DMS114 treated with DMSO at 0.1 percent for 48 hours (cell line): Measurements from ENCODE around the gene PRKG1.
"Not testable (repeated sequence)": the region's sequence is repeated elsewhere in the genome, so short reads cannot be mapped to it uniquely, and the experiment has no call there.

Experiments
- DNase-seq: peaks from one replicate; lab custom pipeline; 2025; ENCODE audit not compliant: unreplicated experiment; lab: John Stamatoyannopoulos, UW

Gene PRKG1

GRCh38 chr10:51406581-51406980, 332.3 kb downstream of the PRKG1 start:
- DNase-seq = no peak

GRCh38 chr10:51416494-51416893, 342.2 kb downstream of the PRKG1 start:
- DNase-seq = no peak

DNA sequence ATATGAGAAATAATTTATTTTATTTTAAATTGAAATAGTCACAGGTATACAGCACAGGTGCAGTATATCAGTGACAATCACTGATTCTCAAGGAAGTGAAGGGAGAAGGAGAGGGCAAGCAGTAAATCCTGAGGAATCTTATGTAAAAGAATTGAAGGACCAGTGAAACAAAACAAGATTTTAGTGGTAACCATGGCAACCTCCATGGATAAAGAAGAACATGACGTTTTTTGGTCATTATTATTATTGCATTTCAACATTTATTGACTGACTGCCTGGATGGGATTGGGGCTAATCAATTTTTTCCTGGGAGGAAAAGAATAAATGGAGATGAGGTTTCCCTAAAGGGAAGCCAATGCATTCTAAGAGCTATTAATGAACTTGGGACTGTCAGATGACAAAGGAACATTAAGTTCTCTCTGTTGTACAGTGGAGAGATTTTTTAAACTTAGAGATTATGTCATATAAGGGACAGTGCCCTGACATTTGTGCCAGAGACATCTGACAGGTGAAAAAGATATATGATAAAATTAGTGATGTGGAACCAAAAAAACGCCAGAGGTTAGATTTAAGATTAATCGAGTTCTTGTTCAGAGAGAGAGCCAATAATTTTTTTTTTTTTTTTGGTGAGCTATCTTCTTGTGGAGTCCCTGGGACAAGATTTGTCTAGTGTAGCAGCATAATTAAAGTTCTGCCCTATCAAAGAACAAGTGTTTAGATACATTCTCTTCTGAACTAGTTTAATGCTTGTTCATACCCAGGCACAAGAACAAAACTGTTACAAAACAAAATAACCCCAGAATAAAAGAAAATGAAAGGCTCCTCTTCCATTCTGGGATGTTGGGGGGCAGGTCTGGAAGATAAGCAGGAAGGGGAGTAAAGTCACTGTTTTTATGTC, 345.2 kb downstream of the PRKG1 start:
- no peak for DNase-seq

- no peak for DNase-seq
Observed at GRCh38 chr10:51421853-51422252, 347.6 kb downstream of the PRKG1 start.

- DNase-seq = no peak
Observed at GRCh38 chr10:51422311-51423120, 348.2 kb downstream of the PRKG1 start.

DNA sequence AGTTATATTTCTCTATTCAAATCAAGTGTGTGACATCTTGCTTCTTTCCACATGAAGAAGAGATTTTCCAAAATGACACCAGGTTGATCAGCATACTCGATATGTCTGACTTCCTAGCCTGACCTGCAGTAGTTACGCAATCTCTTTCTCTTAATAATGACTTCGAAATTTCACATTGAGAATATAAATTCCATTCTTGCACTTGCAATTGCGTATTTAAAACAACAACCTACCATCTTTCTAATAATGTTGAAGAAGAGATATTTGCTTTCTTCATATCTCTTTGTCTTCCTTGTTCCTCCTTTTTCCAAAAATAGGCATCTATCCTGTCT, 348.8 kb downstream of the PRKG1 start:
- DNase-seq = no peak

- no peak for DNase-seq
Observed at GRCh38 chr10:51425431-51425830, 351.1 kb downstream of the PRKG1 start.

GRCh38 chr10:51427758-51428157, 353.5 kb downstream of the PRKG1 start:
- DNase-seq = no peak

DNA sequence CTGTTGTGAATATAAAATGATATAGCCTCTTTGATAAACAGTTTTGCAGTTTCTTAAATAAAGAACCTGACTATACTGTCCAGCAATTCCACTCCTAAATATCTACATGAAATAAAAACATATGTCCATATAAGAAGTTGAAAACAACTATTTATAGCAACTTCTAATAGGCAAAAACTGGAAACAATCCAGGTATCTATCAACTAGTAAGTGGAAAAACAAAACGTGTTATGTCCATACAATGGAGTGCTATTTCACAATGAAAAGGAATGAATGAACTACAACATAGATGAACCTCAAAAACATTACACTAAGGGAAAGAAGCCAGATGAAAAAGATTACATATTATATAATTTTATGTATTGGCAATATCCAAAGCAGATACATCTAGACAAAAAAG, 356.2 kb downstream of the PRKG1 start:
- DNase-seq = no peak

DNA sequence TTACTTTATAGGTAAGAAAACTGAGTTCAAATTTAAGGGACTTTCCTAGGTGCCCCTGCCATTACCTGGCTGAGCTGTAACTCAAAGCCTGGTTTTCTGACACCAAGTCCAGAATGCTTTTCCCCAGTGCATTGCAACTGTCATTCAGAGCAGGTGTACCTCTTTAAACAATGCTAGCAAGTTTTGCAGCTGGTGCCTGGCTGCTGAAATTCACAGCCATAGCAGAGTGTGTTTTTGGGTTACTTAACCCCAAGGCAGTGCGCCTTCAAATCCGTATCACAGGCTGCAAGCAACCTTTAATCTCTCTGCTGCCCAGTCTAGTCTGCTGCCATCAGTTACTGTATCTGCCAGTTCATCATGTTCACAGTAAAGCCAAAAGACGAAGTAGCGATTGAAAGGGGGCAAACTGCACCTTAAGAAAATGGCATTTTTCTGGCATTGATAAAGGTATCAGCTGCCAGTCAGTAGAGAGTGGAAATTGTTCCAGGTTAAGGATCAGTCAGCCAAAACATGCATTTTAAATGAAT, 359.7 kb downstream of the PRKG1 start:
- no peak for DNase-seq

GRCh38 chr10:51436805-51437204, 362.5 kb downstream of the PRKG1 start:
- DNase-seq = no peak

- no peak for DNase-seq
Observed at GRCh38 chr10:51439645-51440044, 365.4 kb downstream of the PRKG1 start.

DNA sequence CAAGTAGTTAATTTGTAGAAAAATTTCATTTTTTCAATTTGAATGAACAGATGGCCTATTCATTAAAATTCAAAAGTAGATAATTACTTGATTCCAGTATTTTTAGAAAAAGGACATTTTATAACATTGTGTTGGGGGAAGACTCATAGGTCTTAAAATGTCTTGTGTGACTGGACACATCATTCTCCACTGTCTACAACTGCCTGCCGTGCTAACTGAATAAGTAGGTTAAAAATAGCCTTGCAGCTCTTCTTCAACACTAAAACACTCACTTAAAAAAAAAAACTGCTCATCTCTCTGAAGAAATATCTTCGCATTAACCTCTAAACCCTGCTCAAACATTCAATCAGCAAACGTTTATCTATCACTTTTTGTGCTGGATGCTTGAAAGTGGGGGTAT, 371.3 kb downstream of the PRKG1 start:
- DNase-seq = no peak

DNA sequence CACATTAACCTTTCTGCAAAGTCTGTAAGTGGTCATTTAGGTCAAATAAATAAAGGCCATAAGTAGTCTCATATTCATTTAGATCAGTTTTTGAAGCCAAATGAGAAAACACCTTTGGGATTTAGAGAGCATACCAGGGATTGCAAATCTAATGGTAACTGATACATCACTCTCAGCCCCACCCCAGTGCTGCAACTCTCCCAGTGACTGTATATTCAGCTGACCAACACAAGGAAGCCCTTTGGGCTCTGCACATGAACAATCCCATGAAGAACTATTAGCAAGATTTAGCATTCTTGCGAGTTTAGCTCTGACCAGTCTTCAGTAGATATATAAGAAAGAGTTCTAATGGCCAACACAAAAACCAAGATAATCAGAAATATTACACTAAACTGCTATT, 372.8 kb downstream of the PRKG1 start:
- DNase-seq = no peak

DNA sequence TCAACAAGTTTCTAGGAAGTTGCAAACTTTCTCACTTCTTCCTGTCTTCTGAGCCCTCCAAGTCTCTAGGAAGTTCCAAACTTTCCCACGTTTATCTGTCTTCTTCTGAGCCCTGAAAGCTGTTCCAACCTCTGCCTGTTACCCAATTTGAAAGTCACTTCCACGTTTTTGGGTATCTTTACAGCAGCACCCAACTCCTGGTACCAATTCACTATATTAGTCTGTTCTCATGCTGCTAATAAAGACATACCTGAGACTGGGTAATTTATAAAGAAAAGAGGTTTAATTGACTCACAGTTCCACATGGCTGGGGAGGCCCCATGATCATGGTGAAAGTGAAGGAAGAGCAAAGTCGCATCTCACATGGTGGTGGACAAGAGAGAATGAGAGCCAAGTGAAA, 381.5 kb downstream of the PRKG1 start:
- DNase-seq = not testable (repeated sequence)

GRCh38 chr10:51459476-51459875, 385.2 kb downstream of the PRKG1 start:
- DNase-seq = no peak

DNA sequence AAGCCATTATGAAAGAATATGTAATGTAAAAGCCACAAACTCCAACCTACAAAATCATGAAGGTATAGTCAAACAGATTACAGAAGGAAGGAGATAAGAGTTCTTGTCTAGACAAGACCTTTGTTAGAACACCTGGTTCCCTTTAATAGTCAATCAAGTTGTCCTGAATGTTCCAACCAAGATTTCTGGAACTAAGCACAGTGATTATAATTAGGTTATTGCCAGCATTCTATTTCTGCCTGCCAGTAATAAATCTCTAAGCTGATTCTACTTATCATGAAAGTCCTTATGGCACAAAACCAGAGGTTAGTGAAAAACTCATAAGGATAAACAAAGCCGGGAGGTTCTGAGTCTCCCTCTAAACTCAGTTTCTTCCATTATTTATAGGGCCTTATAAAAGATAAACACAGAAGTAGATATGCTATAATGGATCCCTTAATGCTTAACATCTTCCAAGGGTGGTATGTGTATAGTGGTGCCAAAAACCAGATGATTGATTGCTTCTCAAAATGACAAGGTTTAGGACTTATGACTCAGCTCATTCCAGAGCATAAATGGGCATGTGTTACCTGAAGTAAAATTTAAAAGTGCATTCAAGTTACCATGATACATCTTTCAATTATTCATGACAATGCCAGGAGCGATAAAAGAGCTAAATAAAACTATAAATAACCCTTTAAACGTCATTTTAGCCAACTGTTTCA, 387.9 kb downstream of the PRKG1 start:
- no peak for DNase-seq

DNA sequence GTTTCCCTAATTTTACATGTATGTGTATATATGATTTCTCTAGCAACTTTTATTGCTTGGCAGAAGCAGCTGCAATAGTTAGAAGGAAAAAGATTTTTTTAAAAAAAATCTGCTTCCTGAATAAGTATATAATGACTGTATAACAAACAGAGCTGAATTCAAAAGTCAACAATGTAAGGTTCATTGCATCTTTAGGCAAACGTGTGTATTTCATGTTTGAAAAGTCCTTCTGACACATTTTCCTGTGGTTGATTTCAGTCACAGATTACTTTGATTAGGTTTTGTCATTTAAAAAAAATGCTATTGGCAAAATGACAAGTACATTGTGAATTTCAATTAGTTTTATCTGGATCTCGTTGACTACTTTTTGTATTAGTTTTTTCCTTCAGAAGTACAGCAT, 394.1 kb downstream of the PRKG1 start:
- DNase-seq = no peak

DNA sequence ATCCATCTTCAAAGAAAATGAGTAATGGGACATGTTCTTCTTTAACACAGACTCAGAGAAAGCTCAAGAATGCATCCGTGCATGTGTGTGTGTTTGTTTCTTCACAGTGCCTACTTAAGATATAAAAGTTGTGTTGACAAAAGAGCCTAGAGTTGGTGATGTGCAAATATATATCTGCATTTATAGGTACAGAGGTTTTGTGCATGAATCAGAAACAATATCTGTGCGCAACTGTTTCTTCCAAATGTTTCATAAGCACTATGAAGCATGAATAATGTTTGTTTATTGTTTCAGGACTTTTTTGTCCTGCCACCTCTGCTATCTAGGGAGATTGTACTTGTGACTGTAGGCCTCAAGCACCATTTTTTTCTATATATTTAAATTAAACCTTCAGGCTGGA, 395.4 kb downstream of the PRKG1 start:
- no peak for DNase-seq

DNA sequence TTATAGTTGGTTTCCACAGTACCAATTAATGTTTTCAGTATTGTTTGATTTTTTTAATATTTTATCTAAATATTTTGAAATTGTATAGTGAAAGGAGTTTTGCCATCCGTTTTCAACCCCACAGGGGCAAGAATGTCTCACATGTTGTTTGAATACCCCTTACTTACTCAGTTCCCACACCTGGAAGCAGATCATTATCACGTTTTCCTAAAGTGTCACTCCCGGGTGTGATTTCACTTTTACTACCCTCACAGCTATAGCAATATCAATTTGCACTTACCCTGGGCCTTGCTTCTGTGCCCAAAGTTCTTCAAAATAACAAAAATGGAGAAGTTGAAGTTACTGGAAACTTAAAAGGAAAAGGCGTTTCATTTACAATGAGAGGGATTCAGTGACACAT, 397.0 kb downstream of the PRKG1 start:
- no peak for DNase-seq

GRCh38 chr10:51472154-51472553, 397.9 kb downstream of the PRKG1 start:
- DNase-seq = no peak
